ENCODE measurements around the gene ZNF827.

ZNF827 gene

DNA sequence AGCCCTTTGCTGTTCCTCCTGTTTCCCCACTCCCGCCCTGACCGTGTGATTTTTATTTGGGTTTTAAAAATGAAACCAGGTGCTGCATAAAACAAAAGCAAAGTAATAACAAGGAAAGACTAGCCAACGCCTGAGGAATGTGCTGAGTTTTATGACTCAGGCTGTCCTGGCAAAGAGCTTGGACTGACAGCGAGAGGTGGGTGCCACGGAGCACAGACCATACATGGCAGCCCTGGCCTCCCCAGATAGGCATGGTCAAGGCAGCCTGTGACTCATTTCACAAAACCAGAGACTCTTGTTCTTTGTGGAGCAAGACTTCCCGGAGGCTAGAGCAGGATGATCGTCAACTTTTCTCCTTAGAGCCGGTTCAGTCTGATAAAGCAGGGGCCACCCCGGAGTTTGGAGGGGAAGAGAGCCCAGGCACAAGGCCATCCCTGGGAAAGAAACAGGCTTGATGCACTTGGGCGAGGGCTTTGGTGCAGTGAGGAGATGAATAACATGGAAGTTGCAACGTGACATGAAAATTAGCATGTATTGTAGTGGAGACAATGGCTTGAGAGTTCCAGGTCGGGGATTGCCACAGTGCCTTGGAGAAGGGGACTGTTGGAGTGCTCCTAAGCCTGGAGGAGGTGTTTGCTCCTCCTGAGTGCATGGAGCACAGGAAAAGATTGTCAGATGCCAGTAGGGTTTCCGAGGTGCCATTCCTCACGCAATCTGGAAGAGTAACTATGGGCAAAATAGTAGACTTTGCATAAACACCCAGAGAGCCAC is 203.9 kb downstream of the ZNF827 start:
- peak overlapping the region; percentile 98 for H3K27ac Mint-ChIP-seq
- no peaks in the 10 kb centered on the region for H3K36me3 Mint-ChIP-seq (ENCODE audit: low read depth)
- no peaks in the 10 kb centered on the region for H3K9me3 Mint-ChIP-seq
- intact Hi-C loops (cut with micrococcal nuclease) = loop anchor here (5.0 kb wide), 2 partner anchors 88 to 203 kb away; partner anchors contain the start of gene ZNF827
- no peak overlapping the region for H3K4me3 Mint-ChIP-seq
- H3K27me3 Mint-ChIP-seq = peaks cover 8% of the 10 kb centered on the region
- peaks cover 28% of the 10 kb centered on the region for H3K4me1 Mint-ChIP-seq (ENCODE audit: low read depth)

GRCh38 chr4:145734031-145734430 is 204.6 kb downstream of the ZNF827 start:
- Mint-ChIP-seq H3K36me3 (ENCODE audit: low read depth) (no peaks in the 10 kb centered on the region), H3K9me3 (no peaks in the 10 kb centered on the region), H3K4me1 (ENCODE audit: low read depth) (peaks cover 28% of the 10 kb centered on the region), H3K4me3 (no peak overlapping the region), H3K27ac (peak overlapping the region; percentile 98), H3K27me3 (peaks cover 16% of the 10 kb centered on the region)
- intact Hi-C loops (cut with micrococcal nuclease) = loop anchor here (5.0 kb wide), 2 partner anchors 88 to 203 kb away; partner anchors contain the start of gene ZNF827

DNA sequence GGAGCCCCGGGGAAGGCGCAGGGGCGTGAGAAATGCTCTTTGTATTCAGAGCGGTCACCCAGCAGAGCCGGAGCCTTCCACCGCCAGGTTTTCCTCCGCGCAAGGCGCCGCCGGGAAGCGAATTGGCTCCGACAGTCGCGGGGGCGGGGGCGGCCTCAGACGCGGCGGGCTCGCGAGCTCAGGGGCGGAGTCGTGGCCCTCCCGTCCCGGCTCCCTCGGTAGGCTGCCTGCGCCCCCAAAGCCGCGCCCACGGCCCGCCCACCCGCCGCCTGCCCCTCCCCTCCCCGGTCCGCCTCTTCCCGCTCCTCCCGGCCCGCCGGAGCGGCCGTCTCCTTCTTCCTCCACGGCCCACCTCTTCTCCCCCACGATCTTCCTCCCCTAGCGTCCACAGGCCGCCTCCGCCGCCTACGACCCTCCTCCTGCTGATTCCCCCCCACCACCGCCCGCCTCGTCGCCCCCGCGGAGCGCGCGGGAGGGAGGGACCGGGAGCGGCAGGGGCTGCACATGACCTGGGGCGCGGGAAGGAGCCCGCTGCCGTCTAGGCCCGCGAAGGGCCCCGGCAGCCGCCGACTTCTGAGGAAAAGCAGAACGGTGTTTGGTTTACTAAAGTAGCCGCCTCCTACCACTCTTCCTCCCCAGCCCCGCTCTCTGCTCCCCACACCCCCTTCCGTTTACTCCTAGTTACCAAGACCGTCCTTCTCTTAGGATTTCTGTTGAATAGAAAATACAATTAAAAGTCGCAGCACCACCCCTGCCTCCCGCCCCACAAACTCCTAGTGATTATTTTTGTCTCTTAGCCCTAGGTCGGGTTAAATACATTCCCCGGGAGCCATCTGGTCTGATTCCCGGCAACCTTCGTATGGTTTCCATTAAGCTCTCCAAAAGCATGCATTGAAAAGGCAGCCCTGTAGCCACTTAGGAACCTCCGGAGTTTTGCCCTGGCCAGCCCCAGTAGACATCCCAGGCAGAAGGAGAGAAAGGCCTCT is 205.4 kb downstream of the ZNF827 start:
- Mint-ChIP-seq H3K4me3 (peak overlapping the region; percentile 85), H3K27me3 (peaks cover 16% of the 10 kb centered on the region), H3K36me3 (ENCODE audit: low read depth) (no peaks in the 10 kb centered on the region), H3K4me1 (ENCODE audit: low read depth) (peaks cover 28% of the 10 kb centered on the region), H3K27ac (peak overlapping the region; percentile 98), H3K9me3 (no peaks in the 10 kb centered on the region)
- intact Hi-C loops (cut with micrococcal nuclease) = loop anchor here (1.0 to 5.0 kb wide), 4 partner anchors 75 to 204 kb away; partner anchors contain the start of genes MMAA and ZNF827

DNA sequence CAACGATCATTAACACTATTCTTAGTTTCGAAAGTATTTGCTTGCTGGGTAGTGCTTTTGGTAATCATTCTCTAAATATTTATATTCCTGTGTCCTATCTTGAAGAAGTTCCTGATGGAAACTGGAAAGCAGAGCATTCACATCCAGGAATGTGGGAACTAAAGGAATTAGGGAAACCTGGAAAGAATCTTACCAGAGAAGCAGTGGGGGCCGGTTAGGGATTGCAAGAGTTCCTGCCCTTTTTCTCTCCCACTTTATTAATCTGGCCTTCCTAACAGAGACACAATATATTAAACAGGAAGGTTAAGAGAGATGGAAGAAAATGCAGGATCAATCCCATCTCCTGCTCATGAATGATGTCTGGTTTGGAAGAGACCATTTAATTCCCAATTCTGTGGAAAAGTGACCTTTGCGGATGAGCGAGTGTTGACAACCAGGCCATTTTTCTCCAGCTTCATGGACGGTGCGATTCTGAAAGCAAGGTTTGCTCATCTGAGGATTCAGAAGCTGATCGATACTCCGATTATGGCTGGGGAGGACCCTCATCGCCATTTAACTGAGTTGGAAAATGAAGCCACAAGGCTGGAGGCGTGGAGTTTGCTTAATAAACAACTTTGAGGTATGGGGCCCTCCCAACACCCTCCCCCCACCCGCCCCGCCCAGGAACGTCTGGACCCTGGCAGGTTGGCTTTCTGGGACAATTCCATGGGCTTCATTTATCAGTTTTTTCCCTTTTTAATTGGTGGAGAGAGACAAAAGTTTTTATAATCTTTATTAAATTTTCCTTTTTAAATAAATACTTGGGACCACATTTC is 206.4 kb downstream of the ZNF827 start:
- intact Hi-C loops (cut with micrococcal nuclease) = loop anchor here (2.0 to 5.0 kb wide), 3 partner anchors 90 to 205 kb away; partner anchors contain the start of genes MMAA and ZNF827
- Mint-ChIP-seq H3K9me3 (no peaks in the 10 kb centered on the region), H3K4me1 (ENCODE audit: low read depth) (peaks cover 28% of the 10 kb centered on the region), H3K27ac (peak overlapping the region; percentile 98), H3K36me3 (ENCODE audit: low read depth) (no peaks in the 10 kb centered on the region), H3K27me3 (peaks cover 16% of the 10 kb centered on the region), H3K4me3 (peak overlapping the region; percentile 85)

- no peak overlapping the region for H3K4me3 Mint-ChIP-seq
- no peaks in the 10 kb centered on the region for H3K9me3 Mint-ChIP-seq
- no peak overlapping the region for H3K27ac Mint-ChIP-seq
- H3K36me3 Mint-ChIP-seq (ENCODE audit: low read depth) = no peaks in the 10 kb centered on the region
- intact Hi-C loops (cut with micrococcal nuclease) = loop anchor here (5.0 kb wide), 2 partner anchors 91 to 206 kb away; partner anchors contain the start of gene ZNF827
- peaks cover 28% of the 10 kb centered on the region for H3K4me1 Mint-ChIP-seq (ENCODE audit: low read depth)
- peaks cover 16% of the 10 kb centered on the region for H3K27me3 Mint-ChIP-seq
These were observed 207.6 kb downstream of the ZNF827 start for GRCh38 chr4:145731028-145731427.

- H3K27ac Mint-ChIP-seq = no peak overlapping the region
- H3K4me3 Mint-ChIP-seq = no peak overlapping the region
- peaks cover 15% of the 10 kb centered on the region for H3K27me3 Mint-ChIP-seq
- intact Hi-C loops (cut with micrococcal nuclease) = loop anchor here (5.0 kb wide), 2 partner anchors 92 to 207 kb away; partner anchors contain the start of gene ZNF827
- H3K36me3 Mint-ChIP-seq (ENCODE audit: low read depth) = no peaks in the 10 kb centered on the region
- H3K9me3 Mint-ChIP-seq = no peaks in the 10 kb centered on the region
- H3K4me1 Mint-ChIP-seq (ENCODE audit: low read depth) = peaks cover 22% of the 10 kb centered on the region
These were observed 208.6 kb downstream of the ZNF827 start for GRCh38 chr4:145730026-145730425.

GRCh38 chr4:145723336-145723735 is 215.3 kb downstream of the ZNF827 start:
- intact Hi-C loops (cut with micrococcal nuclease) = no loop called here
- Mint-ChIP-seq H3K27me3 (peaks cover 4% of the 10 kb centered on the region), H3K27ac (no peak overlapping the region), H3K9me3 (no peaks in the 10 kb centered on the region), H3K36me3 (ENCODE audit: low read depth) (no peaks in the 10 kb centered on the region), H3K4me1 (ENCODE audit: low read depth) (peaks cover 15% of the 10 kb centered on the region), H3K4me3 (no peak overlapping the region)

DNA sequence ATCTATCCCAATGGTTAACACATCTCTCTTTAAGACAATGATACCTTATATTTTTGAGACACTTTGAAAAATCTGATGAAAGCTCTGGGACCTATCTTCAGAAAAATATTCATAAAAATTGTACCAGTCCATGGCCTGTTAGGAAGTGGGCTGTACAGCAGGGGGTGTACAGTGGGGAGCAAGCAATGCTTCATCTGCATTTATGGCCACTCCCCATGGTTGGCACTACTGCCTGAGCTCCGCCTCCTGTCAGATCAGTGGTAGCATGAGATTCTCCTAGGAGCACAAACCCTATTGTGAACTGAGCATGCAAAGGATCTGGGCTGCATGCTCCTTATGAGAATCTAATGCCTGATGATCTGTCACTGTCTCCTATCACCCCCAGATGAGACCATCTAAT is 216.1 kb downstream of the ZNF827 start:
- Mint-ChIP-seq H3K36me3 (ENCODE audit: low read depth) (no peaks in the 10 kb centered on the region), H3K4me1 (ENCODE audit: low read depth) (peaks cover 15% of the 10 kb centered on the region), H3K27ac (no peak overlapping the region), H3K9me3 (no peaks in the 10 kb centered on the region), H3K27me3 (peaks cover 5% of the 10 kb centered on the region), H3K4me3 (no peak overlapping the region)
- intact Hi-C loops (cut with micrococcal nuclease) = no loop called here

- intact Hi-C loops (cut with micrococcal nuclease) = no loop called here
- H3K27me3 Mint-ChIP-seq = peaks cover 5% of the 10 kb centered on the region
- H3K4me3 Mint-ChIP-seq = no peak overlapping the region
- H3K9me3 Mint-ChIP-seq = no peaks in the 10 kb centered on the region
- H3K27ac Mint-ChIP-seq = peak overlapping the region; percentile 48
- H3K36me3 Mint-ChIP-seq (ENCODE audit: low read depth) = no peaks in the 10 kb centered on the region
- H3K4me1 Mint-ChIP-seq (ENCODE audit: low read depth) = peaks cover 15% of the 10 kb centered on the region
These were observed 218.0 kb downstream of the ZNF827 start for GRCh38 chr4:145720656-145721055.

DNA sequence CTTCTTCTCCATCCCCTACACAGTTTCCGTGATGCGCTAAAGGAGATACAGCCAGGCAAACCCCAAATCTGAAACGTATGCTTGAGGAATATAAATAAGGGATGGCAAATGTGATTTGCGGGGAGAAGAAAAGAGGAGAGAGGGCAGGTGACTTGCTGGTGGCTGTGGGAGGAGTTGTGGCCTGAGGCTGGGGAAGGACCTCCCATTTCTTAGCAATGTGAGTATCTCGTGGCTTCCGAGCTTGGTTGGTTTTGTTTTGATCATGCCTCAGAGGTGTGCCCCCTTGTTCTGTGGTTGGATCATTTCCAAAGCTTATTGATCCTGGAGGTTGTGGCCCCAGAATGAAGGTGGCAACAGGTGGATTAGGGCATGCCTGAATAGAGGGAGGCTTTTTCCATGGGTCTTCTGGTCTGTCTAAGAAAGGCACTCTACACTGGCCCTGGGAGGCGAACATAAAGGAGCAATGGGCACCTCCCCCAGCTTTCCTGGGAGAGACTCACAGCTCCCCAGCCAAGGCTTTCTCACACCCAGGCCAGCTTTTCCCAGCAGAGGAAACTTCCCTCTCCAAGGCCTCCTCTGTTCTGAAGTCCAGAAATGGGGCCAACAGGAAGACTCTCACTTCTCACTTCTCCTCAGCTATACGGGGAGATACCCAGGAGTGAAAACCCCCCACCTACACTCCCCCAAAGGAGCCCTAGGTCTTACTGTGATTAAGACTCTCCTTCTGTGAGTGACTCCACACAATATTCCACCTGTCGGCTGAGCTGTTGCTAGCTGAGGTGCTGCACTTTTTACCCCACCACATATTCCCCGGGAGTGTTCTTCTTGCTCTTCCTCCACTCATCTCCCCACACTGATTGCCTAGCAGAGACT is 218.6 kb downstream of the ZNF827 start:
- peaks cover 15% of the 10 kb centered on the region for H3K4me1 Mint-ChIP-seq (ENCODE audit: low read depth)
- peak overlapping the region; percentile 48 for H3K27ac Mint-ChIP-seq
- H3K4me3 Mint-ChIP-seq = no peak overlapping the region
- intact Hi-C loops (cut with micrococcal nuclease) = no loop called here
- no peaks in the 10 kb centered on the region for H3K9me3 Mint-ChIP-seq
- H3K36me3 Mint-ChIP-seq (ENCODE audit: low read depth) = no peaks in the 10 kb centered on the region
- H3K27me3 Mint-ChIP-seq = peaks cover 6% of the 10 kb centered on the region

- no peak overlapping the region for H3K27ac Mint-ChIP-seq
- intact Hi-C loops (cut with micrococcal nuclease) = no loop called here
- H3K4me1 Mint-ChIP-seq (ENCODE audit: low read depth) = peaks cover 15% of the 10 kb centered on the region
- no peaks in the 10 kb centered on the region for H3K36me3 Mint-ChIP-seq (ENCODE audit: low read depth)
- no peak overlapping the region for H3K4me3 Mint-ChIP-seq
- H3K9me3 Mint-ChIP-seq = peaks cover 2% of the 10 kb centered on the region
- H3K27me3 Mint-ChIP-seq = peaks cover 3% of the 10 kb centered on the region
These were observed 221.9 kb downstream of the ZNF827 start for GRCh38 chr4:145716661-145717200.

GRCh38 chr4:145716200-145716599 is 222.4 kb downstream of the ZNF827 start:
- no peak overlapping the region for H3K4me3 Mint-ChIP-seq
- intact Hi-C loops (cut with micrococcal nuclease) = no loop called here
- peaks cover 3% of the 10 kb centered on the region for H3K27me3 Mint-ChIP-seq
- H3K36me3 Mint-ChIP-seq (ENCODE audit: low read depth) = no peaks in the 10 kb centered on the region
- H3K9me3 Mint-ChIP-seq = peaks cover 7% of the 10 kb centered on the region
- no peak overlapping the region for H3K27ac Mint-ChIP-seq
- peaks cover 15% of the 10 kb centered on the region for H3K4me1 Mint-ChIP-seq (ENCODE audit: low read depth)

Measured in dendritic cell treated with granulocyte-macrophage colony-stimulating factor and Interleukin-4, amounts not matched to agents 40 ng/mL and 50 ng/mL, for 4 days (primary cell).